Activated CD8-positive, alpha-beta T cell treated with anti-CD3 and anti-CD28 coated beads for 36 hours (primary cell): ENCODE results near the gene CHST8. TPM values are rescaled to one million over a fixed set of nuclear protein-coding genes. Genes with fewer than 3 reads are reported as not detected.
A peak's percentile ranks its signal among the peaks of the same experiment; 100 is the strongest.

ENCODE experiments used
- ATAC-seq: fragments of 200-7000 bp; cut with Tn5 transposase; one replicate; pipeline ENCODE4 v1.10.0; 2021; ENCODE audit warnings: mild to moderate bottlenecking, moderate library complexity
- CTCF ChIA-PET: fragments of 350-600 bp; sonication (Branson Sonifier 250); formaldehyde crosslinking; loops from one replicate; lab custom pipeline; 2021; ENCODE audit warnings: antibody characterized with exemption; lab: Charles Lee
- POLR2A ChIA-PET: fragments of 350-600 bp; sonication (Branson Sonifier 250); formaldehyde crosslinking; loops from one replicate; lab custom pipeline; 2021; ENCODE audit warnings: antibody characterized with exemption; lab: Charles Lee
- DNase-seq: peaks from one replicate; pipeline ENCODE4 v3.0.0-alpha.2; 2020
- H3K27ac Mint-ChIP-seq: one replicate; pipeline ENCODE4 v1.8.0; 2021; ENCODE audit warnings: mild to moderate bottlenecking, mixed read lengths
- H3K27me3 Mint-ChIP-seq: one replicate; pipeline ENCODE4 v1.8.0; 2021; ENCODE audit warnings: mixed read lengths
- H3K36me3 Mint-ChIP-seq: one replicate; pipeline ENCODE4 v1.8.0; 2021; ENCODE audit warnings: low read depth, mixed read lengths
- H3K4me1 Mint-ChIP-seq: one replicate; pipeline ENCODE4 v1.8.0; 2021; ENCODE audit warnings: low read depth, mixed read lengths
- H3K4me3 Mint-ChIP-seq: one replicate; pipeline ENCODE4 v1.8.0; 2021; ENCODE audit warnings: mild to moderate bottlenecking, moderate library complexity, mixed read lengths
- H3K9me3 Mint-ChIP-seq: one replicate; pipeline ENCODE4 v1.8.0; 2021; ENCODE audit warnings: mixed read lengths
- intact Hi-C: fragments of 100-400 bp; cut with micrococcal nuclease; formaldehyde crosslinking; loops from one replicate; pipeline ENCODE4 v1.10.0; 2022
- total RNA-seq, 2 experiments: library from RNA; stranded (reverse); gene quantifications; one replicate each; pipeline ENCODE4 v1.2.3, GENCODE V29; 2021
- TF ChIP-seq, protein P1 (sequence below): fragments of 200-600 bp; IDR thresholded peaks from one replicate; pipeline ENCODE4 v1.8.0; 2022; ENCODE audit warnings: antibody characterized with exemption, mild to moderate bottlenecking

Gene CHST8
- total RNA-seq, 2 experiments from 2014 or later: not detected

DNA sequence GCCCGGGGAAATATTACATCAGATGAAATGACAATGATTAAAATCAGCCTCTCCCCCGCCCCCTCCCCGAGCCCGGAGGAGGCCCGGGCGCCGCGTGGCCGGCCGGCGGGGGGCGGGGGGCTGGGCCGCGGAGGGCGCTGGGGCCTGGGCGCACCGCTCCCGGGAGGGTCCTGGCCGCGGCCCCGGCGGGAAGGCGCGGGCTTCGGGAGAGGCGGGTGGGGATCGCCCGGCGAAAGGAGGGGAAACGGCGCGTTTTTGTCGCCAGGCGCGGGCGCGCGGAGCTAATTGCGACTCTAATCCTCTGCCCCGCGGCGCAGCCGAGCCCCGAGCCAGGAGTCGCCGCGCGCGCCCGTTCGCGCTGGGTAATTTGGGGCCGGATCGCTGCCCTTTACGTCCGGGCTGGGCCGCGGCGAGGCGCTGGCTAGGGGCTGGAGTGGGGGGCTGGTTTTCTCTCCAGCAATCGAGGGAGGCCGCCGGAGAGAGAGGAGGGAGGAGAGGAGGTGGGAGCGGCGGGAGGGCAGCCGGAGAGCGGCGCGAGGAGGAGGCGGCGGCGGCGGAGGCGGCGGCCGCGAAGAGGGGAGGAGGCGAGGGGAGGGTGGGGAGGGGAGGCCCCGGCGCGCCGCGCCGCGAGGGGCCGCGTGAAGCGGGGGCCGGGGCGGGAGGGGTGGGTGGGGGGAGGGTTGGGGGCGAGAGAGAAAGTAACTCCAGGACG lies 174.6 kb downstream of the CHST8 start, which contains the start of gene KCTD15:
KCTD15 (plus strand) TSS at position 707 of the 712 bp plus-strand sequence. CDS start 3,585 bp downstream, outside the sequence.
- Mint-ChIP-seq H3K27me3 (peaks cover 37% of the 10 kb centered on the region), H3K27ac (peak within 1 kb of the TSS; percentile 61), H3K4me3 (peak within 1 kb of the TSS; percentile 74), H3K9me3 (no peaks in the 10 kb centered on the region), H3K36me3 (no peaks in the 10 kb centered on the region), H3K4me1 (no peaks in the 10 kb centered on the region)
- POLR2A ChIA-PET: interaction anchor here (1.0 kb wide), 1 partner anchor 620 kb away, joined by 3 read pairs; no protein-coding TSS in a partner anchor
- peak; percentile 69 for DNase-seq
- peak; percentile 34 for ATAC-seq
- CTCF ChIA-PET: interaction anchor here (1.1 to 2.3 kb wide), 3 partner anchors 19 to 300 kb away, joined by 3 to 18 read pairs (median 5); no protein-coding TSS in a partner anchor
- intact Hi-C loops: no loop called here
- TF ChIP-seq, protein P1, sequence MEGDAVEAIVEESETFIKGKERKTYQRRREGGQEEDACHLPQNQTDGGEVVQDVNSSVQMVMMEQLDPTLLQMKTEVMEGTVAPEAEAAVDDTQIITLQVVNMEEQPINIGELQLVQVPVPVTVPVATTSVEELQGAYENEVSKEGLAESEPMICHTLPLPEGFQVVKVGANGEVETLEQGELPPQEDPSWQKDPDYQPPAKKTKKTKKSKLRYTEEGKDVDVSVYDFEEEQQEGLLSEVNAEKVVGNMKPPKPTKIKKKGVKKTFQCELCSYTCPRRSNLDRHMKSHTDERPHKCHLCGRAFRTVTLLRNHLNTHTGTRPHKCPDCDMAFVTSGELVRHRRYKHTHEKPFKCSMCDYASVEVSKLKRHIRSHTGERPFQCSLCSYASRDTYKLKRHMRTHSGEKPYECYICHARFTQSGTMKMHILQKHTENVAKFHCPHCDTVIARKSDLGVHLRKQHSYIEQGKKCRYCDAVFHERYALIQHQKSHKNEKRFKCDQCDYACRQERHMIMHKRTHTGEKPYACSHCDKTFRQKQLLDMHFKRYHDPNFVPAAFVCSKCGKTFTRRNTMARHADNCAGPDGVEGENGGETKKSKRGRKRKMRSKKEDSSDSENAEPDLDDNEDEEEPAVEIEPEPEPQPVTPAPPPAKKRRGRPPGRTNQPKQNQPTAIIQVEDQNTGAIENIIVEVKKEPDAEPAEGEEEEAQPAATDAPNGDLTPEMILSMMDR: no peak

DNA sequence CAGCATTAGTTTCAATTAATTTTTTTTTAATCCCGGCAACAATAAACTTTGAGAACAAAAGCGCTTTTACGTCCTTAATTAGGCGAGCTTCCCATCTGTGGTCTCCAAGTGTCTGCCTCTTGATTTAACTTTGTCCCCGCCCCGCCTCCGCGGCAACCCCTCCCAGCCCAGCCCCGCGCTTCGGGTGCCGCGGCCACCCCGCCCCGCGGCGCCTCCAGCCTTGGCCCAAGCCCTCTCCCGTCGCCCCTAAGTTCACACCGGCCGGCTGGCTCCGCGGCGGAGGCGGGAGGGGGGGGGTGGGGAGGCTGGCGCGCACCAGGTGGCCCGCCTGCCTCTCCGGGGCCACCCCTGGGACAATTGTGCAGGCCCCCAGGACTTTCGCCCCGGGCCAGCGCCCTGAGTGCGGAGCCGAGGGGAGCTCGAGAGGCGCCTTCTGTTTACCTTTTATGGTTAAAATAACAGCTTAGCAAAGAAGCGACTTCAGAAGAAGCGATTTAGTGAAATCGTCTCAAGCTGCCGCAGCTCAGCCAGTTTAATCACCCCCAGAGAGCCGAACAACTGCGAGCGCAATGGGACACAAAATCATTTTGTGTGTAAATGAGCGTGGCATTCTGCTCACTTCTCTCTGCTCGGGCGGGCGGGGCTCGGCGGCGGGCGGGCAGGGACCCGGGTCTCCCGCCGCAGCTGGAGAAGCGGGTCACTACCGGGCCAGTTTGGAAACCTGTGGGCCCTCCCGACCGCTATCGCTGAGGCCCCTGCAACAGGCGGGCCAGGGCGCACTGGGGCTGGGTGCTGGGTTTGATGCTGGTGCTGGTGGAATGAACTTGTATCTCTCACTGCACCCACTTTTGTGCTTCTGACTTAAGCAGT lies 176.3 kb downstream of the CHST8 start:
- DNase-seq (peak; percentile 30), ATAC-seq (peak; percentile 15)
- ChIA-PET POLR2A (interaction anchor here (0.8 to 1.4 kb wide), 3 partner anchors 10 to 276 kb away, joined by 3 to 4 read pairs (median 3); partner anchors contain the start of gene PEPD), CTCF (interaction anchor here (1.9 to 2.3 kb wide), 2 partner anchors 20 to 298 kb away, joined by 5 to 18 read pairs; no protein-coding TSS in a partner anchor)
- intact Hi-C loops: no loop called here
- Mint-ChIP-seq H3K4me3 (peak overlapping the region; percentile 74), H3K36me3 (no peaks in the 10 kb centered on the region), H3K27ac (no peak overlapping the region), H3K27me3 (peaks cover 27% of the 10 kb centered on the region), H3K9me3 (no peaks in the 10 kb centered on the region), H3K4me1 (no peaks in the 10 kb centered on the region)
- TF ChIP-seq, protein P1: no peak

DNA sequence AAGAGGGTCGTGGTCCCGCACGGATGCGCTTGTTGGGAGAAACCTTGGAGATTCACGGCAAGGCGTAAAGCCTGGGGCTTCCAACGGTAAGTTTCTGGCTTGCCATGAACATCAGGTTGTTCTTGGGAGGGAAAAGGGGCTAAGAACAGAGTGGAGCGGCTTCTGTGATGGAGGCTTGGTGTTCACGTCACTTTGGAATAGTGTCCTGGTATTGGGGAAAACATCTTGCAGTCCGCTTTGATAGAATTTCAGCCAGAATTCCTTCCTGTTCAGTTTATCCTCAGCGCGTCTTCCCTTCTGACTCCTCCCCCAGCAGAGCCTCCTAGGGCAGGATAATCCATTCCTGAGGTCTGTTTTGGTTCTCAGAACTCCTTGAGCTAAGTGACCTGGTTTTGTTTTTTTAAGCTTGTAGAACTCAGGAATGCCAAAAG lies 176.9 kb downstream of the CHST8 start:
- Mint-ChIP-seq H3K36me3 (no peaks in the 10 kb centered on the region), H3K27ac (no peak overlapping the region), H3K4me1 (no peaks in the 10 kb centered on the region), H3K9me3 (no peaks in the 10 kb centered on the region), H3K4me3 (no peak overlapping the region), H3K27me3 (peaks cover 22% of the 10 kb centered on the region)
- intact Hi-C loops: no loop called here
- CTCF ChIA-PET: no interaction called here
- TF ChIP-seq, protein P1: no peak
- DNase-seq: no peak
- ATAC-seq: no peak
- POLR2A ChIA-PET: no interaction called here

DNA sequence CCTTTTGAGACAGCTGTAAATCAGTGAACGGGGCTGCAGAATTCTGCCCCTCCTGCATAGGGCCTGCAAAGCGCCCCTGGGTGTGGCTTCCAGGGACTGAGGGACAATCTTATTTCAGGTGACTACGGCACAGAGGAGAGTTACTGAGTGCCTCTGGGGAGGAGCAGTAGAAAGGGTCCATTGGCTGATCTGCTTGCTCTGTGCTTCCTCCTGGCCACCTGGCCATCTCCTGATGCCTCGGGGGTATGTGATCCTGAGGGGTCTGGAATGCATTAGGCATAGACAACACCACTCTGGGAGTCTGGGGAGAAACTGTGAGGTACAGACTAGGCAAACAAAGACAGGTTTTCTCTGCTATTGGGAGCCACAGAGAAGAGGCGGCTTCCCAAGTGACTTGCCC lies 177.7 kb downstream of the CHST8 start:
- no peaks in the 10 kb centered on the region for H3K36me3 Mint-ChIP-seq
- no peaks in the 10 kb centered on the region for H3K4me1 Mint-ChIP-seq
- intact Hi-C loops: no loop called here
- no peak for ATAC-seq
- H3K4me3 Mint-ChIP-seq: no peak overlapping the region
- H3K27me3 Mint-ChIP-seq: peaks cover 19% of the 10 kb centered on the region
- H3K9me3 Mint-ChIP-seq: no peaks in the 10 kb centered on the region
- TF ChIP-seq, protein P1: no peak
- H3K27ac Mint-ChIP-seq: no peak overlapping the region
- POLR2A ChIA-PET: no interaction called here
- no peak for DNase-seq
- CTCF ChIA-PET: no interaction called here
